CD14-positive monocyte (primary cell): ENCODE measurements around the gene FNDC3A. TPM values are rescaled to one million over a fixed set of nuclear protein-coding genes. Genes with fewer than 3 reads are reported as not detected.

Source experiments
- DNase-seq, 3 donors: peaks; one replicate each; pipeline ENCODE4 v3.0.0-alpha.2; 2011 to 2022
- H2AFZ ChIP-seq: 2 replicates; pipeline ENCODE4 v1.6.0; 2012; ENCODE audit warnings: mild to moderate bottlenecking, low read depth, low read length, inconsistent platforms; ENCODE audit not compliant: insufficient read depth, poor library complexity, severe bottlenecking
- H3K27ac ChIP-seq, 2 donors: 1 replicate in 1 of 2; 2 replicates in 1 of 2; pipeline ENCODE4 v1.5.1; 2012 to 2013; ENCODE audit warnings: low read length in 2 of 2, control low read depth in 1 of 2, inconsistent platforms in 1 of 2, low read depth in 1 of 2, mild to moderate bottlenecking in 1 of 2
- H3K27me3 ChIP-seq, 2 donors: one replicate each; pipeline versions ENCODE4 v1.6.0 to v1.6.1; 2011 to 2013; ENCODE audit warnings: low read length in 2 of 2; ENCODE audit not compliant: control insufficient read depth in 2 of 2, insufficient read depth in 2 of 2
- H3K36me3 ChIP-seq, 2 donors: replicated peaks in 1 of 2; 1 replicate in 1 of 2; 2 replicates in 1 of 2; pipeline versions ENCODE4 v1.5.1 to v1.6.1; 2012 to 2013; ENCODE audit warnings: low read length in 2 of 2, control low read depth in 1 of 2, inconsistent platforms in 1 of 2, mild to moderate bottlenecking in 1 of 2; ENCODE audit not compliant: insufficient read depth in 2 of 2, control insufficient read depth in 1 of 2
- H3K4me1 ChIP-seq, 2 donors: 1 replicate in 1 of 2; 2 replicates in 1 of 2; pipeline versions ENCODE4 v1.5.1 to v1.6.1; 2012 to 2013; ENCODE audit warnings: low read length in 2 of 2, control low read depth in 1 of 2, inconsistent platforms in 1 of 2, mild to moderate bottlenecking in 1 of 2, moderate library complexity in 1 of 2; ENCODE audit not compliant: insufficient read depth in 2 of 2, control insufficient read depth in 1 of 2
- H3K4me2 ChIP-seq: replicated peaks from 2 replicates; pipeline ENCODE3; 2012; ENCODE audit warnings: low read length, moderate library complexity, mild to moderate bottlenecking; ENCODE audit not compliant: poor library complexity, severe bottlenecking; ENCODE audit errors: extremely low read depth
- H3K4me3 ChIP-seq, 3 experiments: fragments of 200-600 bp in 1 of 3; sonication (generic) in 1 of 3; replicated peaks in 1 of 3; 1 replicate in 2 of 3; 2 replicates in 1 of 3; pipeline ENCODE4 v1.5.1; 2011 to 2013; ENCODE audit warnings: low read length in 3 of 3, mild to moderate bottlenecking in 3 of 3, control low read depth in 2 of 3, low read depth in 2 of 3, inconsistent platforms in 1 of 3, moderate library complexity in 1 of 3
- H3K79me2 ChIP-seq: 2 replicates; pipeline ENCODE4 v1.6.0; 2012; ENCODE audit warnings: mild to moderate bottlenecking, control low read depth, inconsistent platforms, low read length, moderate library complexity; ENCODE audit not compliant: insufficient read depth
- H3K9ac ChIP-seq: 2 replicates; pipeline ENCODE4 v1.6.0; 2017; ENCODE audit warnings: low read length, mild to moderate bottlenecking; ENCODE audit not compliant: insufficient read depth, poor library complexity, severe bottlenecking
- H3K9me3 ChIP-seq, 2 donors: replicated peaks in 1 of 2; 1 replicate in 1 of 2; 2 replicates in 1 of 2; pipeline versions ENCODE4 v1.5.1 to v1.6.1; 2012 to 2013; ENCODE audit warnings: low read length in 2 of 2, control low read depth in 1 of 2; ENCODE audit not compliant: control insufficient read depth in 1 of 2, insufficient read depth in 1 of 2
- H4K20me1 ChIP-seq: 2 replicates; pipeline ENCODE4 v1.6.0; 2012; ENCODE audit warnings: mild to moderate bottlenecking, low read length, control low read depth, moderate library complexity; ENCODE audit not compliant: insufficient read depth
- H3K27ac Mint-ChIP-seq, 7 donors: one replicate each; pipeline ENCODE4 v1.8.0; 2020; ENCODE audit warnings: mild to moderate bottlenecking in 7 of 7, mixed read lengths in 7 of 7, moderate library complexity in 6 of 7, inconsistent platforms in 2 of 7
- H3K27me3 Mint-ChIP-seq, 3 donors: one replicate each; pipeline ENCODE4 v1.8.0; 2021 to 2022; ENCODE audit warnings: low read depth in 3 of 3, mild to moderate bottlenecking in 3 of 3, mixed read lengths in 3 of 3, moderate library complexity in 3 of 3, inconsistent platforms in 1 of 3
- H3K36me3 Mint-ChIP-seq, 2 donors: one replicate each; pipeline ENCODE4 v1.8.0; 2020; ENCODE audit warnings: mixed read lengths in 2 of 2, inconsistent platforms in 1 of 2, mild to moderate bottlenecking in 1 of 2
- H3K4me1 Mint-ChIP-seq: one replicate; pipeline ENCODE4 v1.8.0; 2020; ENCODE audit warnings: mild to moderate bottlenecking, mixed read lengths
- H3K4me3 Mint-ChIP-seq, 2 donors: one replicate each; pipeline ENCODE4 v1.8.0; 2020; ENCODE audit warnings: mild to moderate bottlenecking in 2 of 2, mixed read lengths in 2 of 2, moderate library complexity in 1 of 2
- H3K9me3 Mint-ChIP-seq, 7 donors: one replicate each; pipeline ENCODE4 v1.8.0; 2020 to 2022; ENCODE audit warnings: mixed read lengths in 7 of 7, mild to moderate bottlenecking in 6 of 7, moderate library complexity in 6 of 7, inconsistent platforms in 2 of 7
- CTCF ChIP-seq: fragments of 200-600 bp; IDR thresholded peaks from one replicate; pipeline ENCODE4 v1.8.0; 2022; ENCODE audit warnings: antibody characterized with exemption, mild to moderate bottlenecking
- WGBS: methylation state at CpG from one replicate; pipeline ENCODE4 v1.1.5; 2013; ENCODE audit warnings: missing lambda C conversion rate; ENCODE audit not compliant: insufficient coverage; 5-methylcytosine and 5-hydroxymethylcytosine counted together
- intact Hi-C, 2 donors: fragments of 100-400 bp; cut with micrococcal nuclease; formaldehyde crosslinking; loops; one replicate each; pipeline versions ENCODE4 v1.15.0 to v1.15.1; 2023
- polyA plus RNA-seq, 3 donors: library from polyadenylated mRNA; depleted of rRNA in 1 of 3; unstranded in 2 of 3; stranded (reverse) in 1 of 3; fragments of 300-500 nt in 2 of 3; fragments of >200 nt in 1 of 3; fragmentation: Illumina TruSeq in 2 of 3; gene quantifications; 1 replicate in 2 of 3; 2 replicates in 1 of 3; pipeline ENCODE4 v1.2.3, GENCODE V29; 2012 to 2021

The FNDC3A gene
- polyA plus RNA-seq, 3 donors: 8.3 to 27.0 (median 12.0) TPM

- Mint-ChIP-seq H3K4me3 (no peak overlapping the region), H3K27me3 (no peaks in the 10 kb centered on the region), H3K9me3 (no peaks in the 10 kb centered on the region), H3K4me1 (peaks cover 3% of the 10 kb centered on the region), H3K36me3 (peaks cover 18 to 32% of the 10 kb centered on the region in 2 donors), H3K27ac (peak overlapping the region in 1 of 7 donors; percentile 11)
- intact Hi-C loops: loop anchor here in 1 of 2 donors (10.0 kb wide), 1 partner anchor 100 kb away; no protein-coding TSS in a partner anchor
- no CpG with 5 or more reads among the region's 3 CpGs for WGBS
- no peaks in the 10 kb centered on the region for H3K27me3 ChIP-seq
- TF ChIP-seq CTCF: no peak
- H3K4me2 ChIP-seq: no peak overlapping the region
- H3K4me3 ChIP-seq: no peak overlapping the region
- H2AFZ ChIP-seq: no peak overlapping the region
- no peaks in the 10 kb centered on the region for H3K9me3 ChIP-seq
- H4K20me1 ChIP-seq: peaks cover 11% of the 10 kb centered on the region
- H3K79me2 ChIP-seq: no peaks in the 10 kb centered on the region
- peaks cover 7 to 23% of the 10 kb centered on the region in 2 donors for H3K36me3 ChIP-seq
- DNase-seq: no peak
- no peak overlapping the region for H3K27ac ChIP-seq
- no peaks in the 10 kb centered on the region for H3K4me1 ChIP-seq
- no peak overlapping the region for H3K9ac ChIP-seq
These were observed 109.2 kb downstream of the FNDC3A start for GRCh38 chr13:49084961-49085360.

- H3K4me3 Mint-ChIP-seq: no peak overlapping the region
- peaks cover 24 to 31% of the 10 kb centered on the region in 2 donors for H3K36me3 Mint-ChIP-seq
- Histone ChIP-seq H4K20me1 (peaks cover 14% of the 10 kb centered on the region), H3K4me1 (no peaks in the 10 kb centered on the region), H3K9me3 (no peaks in the 10 kb centered on the region), H3K9ac (no peak overlapping the region), H3K36me3 (peaks cover 2 to 23% of the 10 kb centered on the region in 2 donors), H3K79me2 (no peaks in the 10 kb centered on the region), H3K4me2 (no peak overlapping the region), H2AFZ (no peak overlapping the region), H3K4me3 (no peak overlapping the region), H3K27me3 (no peaks in the 10 kb centered on the region), H3K27ac (no peak overlapping the region)
- H3K27ac Mint-ChIP-seq: no peak overlapping the region
- no peak for TF ChIP-seq CTCF
- no peaks in the 10 kb centered on the region for H3K9me3 Mint-ChIP-seq
- intact Hi-C loops: loop anchor here in 1 of 2 donors (10.0 kb wide), 1 partner anchor 102 kb away; no protein-coding TSS in a partner anchor
- peaks cover 3% of the 10 kb centered on the region for H3K4me1 Mint-ChIP-seq
- no CpG with 5 or more reads among the region's 2 CpGs for WGBS
- DNase-seq: peak; percentile 27 to 57 (median 40)
- no peaks in the 10 kb centered on the region for H3K27me3 Mint-ChIP-seq
These were observed 111.0 kb downstream of the FNDC3A start for GRCh38 chr13:49086722-49087121.
